GM11168 (cell line): ENCODE data around the gene RPL5.

ENCODE experiments used
- in situ Hi-C: fragments of 300-500 bp; cut with MboI; formaldehyde crosslinking; loops from one replicate; pipeline ENCODE4 v1.12.0; 2022; ENCODE audit warnings: low sequenced_read_pairs; ENCODE audit not compliant: unreplicated experiment

RPL5 gene

GRCh38 chr1:92850019-92850418 is 18.2 kb downstream of the RPL5 start:
- in situ Hi-C loops, result loop anchor here (10.0 kb wide), 2 partner anchors 75 to 115 kb away; partner anchors contain the start of gene DIPK1A

GRCh38 chr1:92851729-92852128 is 19.9 kb downstream of the RPL5 start:
- in situ Hi-C loops, result loop anchor here (10.0 kb wide), 2 partner anchors 73 to 113 kb away; partner anchors contain the start of gene DIPK1A

- in situ Hi-C loops, result loop anchor here (10.0 kb wide), 2 partner anchors 72 to 112 kb away; partner anchors contain the start of gene DIPK1A
These were observed 21.5 kb downstream of the RPL5 start for GRCh38 chr1:92853299-92853698.

- in situ Hi-C loops, result loop anchor here (10.0 kb wide), 2 partner anchors 71 to 111 kb away; partner anchors contain the start of gene DIPK1A
These were observed 22.4 kb downstream of the RPL5 start for GRCh38 chr1:92854101-92854785.

GRCh38 chr1:92855236-92855635 is 23.4 kb downstream of the RPL5 start:
- in situ Hi-C loops, result loop anchor here (5.0 to 10.0 kb wide), 3 partner anchors 70 to 142 kb away; partner anchors contain the start of gene DIPK1A

GRCh38 chr1:92857817-92858216 is 26.0 kb downstream of the RPL5 start:
- in situ Hi-C loops, result loop anchor here (5.0 to 10.0 kb wide), 3 partner anchors 67 to 139 kb away; partner anchors contain the start of gene DIPK1A

GRCh38 chr1:92858564-92859399 is 26.9 kb downstream of the RPL5 start:
- in situ Hi-C loops, result loop anchor here (5.0 to 10.0 kb wide), 3 partner anchors 66 to 139 kb away; partner anchors contain the start of gene DIPK1A

GRCh38 chr1:92859400-92860039 is 27.7 kb downstream of the RPL5 start:
- in situ Hi-C loops, result loop anchor here (5.0 to 10.0 kb wide), 3 partner anchors 65 to 138 kb away; partner anchors contain the start of gene DIPK1A

- in situ Hi-C loops, result no loop called here
These were observed 30.8 kb downstream of the RPL5 start for GRCh38 chr1:92862605-92863004.

GRCh38 chr1:92864131-92864530 is 32.3 kb downstream of the RPL5 start:
- in situ Hi-C loops, result no loop called here

GRCh38 chr1:92870591-92870990 is 38.8 kb downstream of the RPL5 start:
- in situ Hi-C loops, result no loop called here

GRCh38 chr1:92872719-92873118 is 40.9 kb downstream of the RPL5 start:
- in situ Hi-C loops, result no loop called here

- in situ Hi-C loops, result loop anchor here (5.0 kb wide), 1 partner anchor 77 kb away; no protein-coding TSS in a partner anchor
These were observed 43.1 kb downstream of the RPL5 start for GRCh38 chr1:92874987-92875386.

GRCh38 chr1:92876351-92876750 is 44.5 kb downstream of the RPL5 start:
- in situ Hi-C loops, result loop anchor here (5.0 kb wide), 1 partner anchor 76 kb away; no protein-coding TSS in a partner anchor

GRCh38 chr1:92877081-92877711 is 45.4 kb downstream of the RPL5 start:
- in situ Hi-C loops, result loop anchor here (5.0 kb wide), 1 partner anchor 75 kb away; no protein-coding TSS in a partner anchor

- in situ Hi-C loops, result loop anchor here (5.0 kb wide), 1 partner anchor 75 kb away; no protein-coding TSS in a partner anchor
These were observed 46.0 kb downstream of the RPL5 start for GRCh38 chr1:92877792-92878191.

GRCh38 chr1:92879316-92879968 is 47.6 kb downstream of the RPL5 start:
- in situ Hi-C loops, result loop anchor here (5.0 kb wide), 1 partner anchor 73 kb away; no protein-coding TSS in a partner anchor

GRCh38 chr1:92881391-92881790 is 49.6 kb downstream of the RPL5 start:
- in situ Hi-C loops, result no loop called here

GRCh38 chr1:92882819-92883218 is 51.0 kb downstream of the RPL5 start:
- in situ Hi-C loops, result no loop called here
